HEK293 (cell line): Measurements from ENCODE around the gene PPM1E.

Source experiments
- CTCF ChIA-PET: fragments of 350-600 bp; formaldehyde crosslinking; extraction: SDS; loops from one replicate; lab custom pipeline; 2021; ENCODE audit warnings: antibody characterized with exemption; lab: Yijun Ruan, JAX
- POLR2A ChIA-PET: fragments of 300-600 bp; formaldehyde crosslinking; extraction: SDS; loops from one replicate; lab custom pipeline; 2020; ENCODE audit warnings: antibody characterized with exemption, inconsistent platforms; lab: Yijun Ruan, JAX
- H3K27ac ChIP-seq: fragments of 200-500 bp; sonication (Bioruptor generic); 2 replicates; pipeline ENCODE4 v1.5.1; 2014; ENCODE audit warnings: low read depth, low read length, control low read depth, inconsistent platforms; ENCODE audit errors: extremely low read depth
- H3K36me3 ChIP-seq, 2 experiments: fragments of 200-500 bp in 1 of 2; sonication (Bioruptor generic) in 1 of 2; 1 replicate in 1 of 2; 2 replicates in 1 of 2; pipeline ENCODE4 v1.5.1; 2014 to 2017; ENCODE audit warnings: inconsistent platforms in 2 of 2, low read length in 2 of 2; ENCODE audit not compliant: control insufficient read depth in 2 of 2, insufficient read depth in 1 of 2
- H3K4me1 ChIP-seq: fragments of 200-500 bp; sonication (Bioruptor generic); 2 replicates; pipeline ENCODE4 v1.5.1; 2014; ENCODE audit warnings: mild to moderate bottlenecking, low read length, inconsistent platforms; ENCODE audit not compliant: control insufficient read depth, insufficient read depth
- H3K4me3 ChIP-seq: 2 replicates; pipeline ENCODE4 v1.5.1; 2011; ENCODE audit warnings: low read depth, mild to moderate bottlenecking, control low read depth, low read length, moderate library complexity
- H3K9me3 ChIP-seq: fragments of 200-500 bp; sonication (Bioruptor generic); 2 replicates; pipeline ENCODE4 v1.5.1; 2014; ENCODE audit warnings: low read depth, low read length, inconsistent platforms; ENCODE audit not compliant: control insufficient read depth, insufficient read depth
- CTCF ChIP-seq: fragments of 450-650 bp; formaldehyde crosslinking; IDR thresholded peaks from 2 replicates; pipeline ENCODE4 v1.5.1; 2016; ENCODE audit warnings: missing biosample characterization, missing genetic modification characterization
- EGR2 ChIP-seq: fragments of 450-650 bp; formaldehyde crosslinking; IDR thresholded peaks from 2 replicates; pipeline ENCODE4 v1.5.1; 2016; ENCODE audit warnings: low read depth, missing biosample characterization, missing genetic modification characterization
- INSM2 ChIP-seq: fragments of 450-650 bp; formaldehyde crosslinking; IDR thresholded peaks from 2 replicates; pipeline ENCODE4 v1.5.1; 2016; ENCODE audit warnings: missing biosample characterization, missing genetic modification characterization
- KLF16 ChIP-seq: fragments of 450-650 bp; formaldehyde crosslinking; IDR thresholded peaks from 2 replicates; pipeline ENCODE4 v1.5.1; 2017; ENCODE audit warnings: missing biosample characterization, missing genetic modification characterization
- MZF1 ChIP-seq: fragments of 450-650 bp; formaldehyde crosslinking; IDR thresholded peaks from 2 replicates; pipeline ENCODE4 v1.5.1; 2017; ENCODE audit warnings: missing biosample characterization, missing genetic modification characterization, borderline replicate concordance
- PRDM1 ChIP-seq: fragments of 450-650 bp; formaldehyde crosslinking; IDR thresholded peaks from 2 replicates; pipeline ENCODE4; 2016; ENCODE audit warnings: missing biosample characterization, missing genetic modification characterization
- PRDM4 ChIP-seq: fragments of 450-650 bp; formaldehyde crosslinking; IDR thresholded peaks from 2 replicates; pipeline ENCODE4 v1.5.1; 2017; ENCODE audit warnings: missing biosample characterization, missing genetic modification characterization
- ZBTB17 ChIP-seq: fragments of 450-650 bp; formaldehyde crosslinking; IDR thresholded peaks from 2 replicates; pipeline ENCODE4 v1.5.1; 2016; ENCODE audit warnings: missing biosample characterization, missing genetic modification characterization
- ZBTB44 ChIP-seq: fragments of 450-650 bp; IDR thresholded peaks from 2 replicates; pipeline ENCODE4 v1.5.1; 2018; ENCODE audit warnings: missing biosample characterization, mild to moderate bottlenecking, missing genetic modification characterization
- ZNF214 ChIP-seq: fragments of 450-650 bp; formaldehyde crosslinking; IDR thresholded peaks from 2 replicates; pipeline ENCODE4 v1.5.1; 2017; ENCODE audit warnings: missing biosample characterization, mild to moderate bottlenecking, missing genetic modification characterization, borderline replicate concordance
- ZNF280D ChIP-seq: fragments of 450-650 bp; formaldehyde crosslinking; IDR thresholded peaks from 2 replicates; pipeline ENCODE4 v1.5.1; 2016; ENCODE audit warnings: missing biosample characterization, missing genetic modification characterization
- ZNF302 ChIP-seq: fragments of 450-650 bp; formaldehyde crosslinking; IDR thresholded peaks from 2 replicates; pipeline ENCODE4 v1.5.1; 2016; ENCODE audit warnings: missing biosample characterization, missing genetic modification characterization, low read depth
- ZNF324 ChIP-seq: fragments of 450-650 bp; formaldehyde crosslinking; IDR thresholded peaks from 2 replicates; pipeline ENCODE4 v1.5.1; 2016; ENCODE audit warnings: missing biosample characterization, missing genetic modification characterization
- ZNF529 ChIP-seq: fragments of 450-650 bp; formaldehyde crosslinking; IDR thresholded peaks from 2 replicates; pipeline ENCODE4 v1.5.1; 2017; ENCODE audit warnings: missing genetic modification characterization, missing biosample characterization; ENCODE audit not compliant: insufficient replicate concordance
- ZNF629 ChIP-seq: fragments of 450-650 bp; formaldehyde crosslinking; IDR thresholded peaks from 2 replicates; pipeline ENCODE4 v1.5.1; 2017; ENCODE audit warnings: missing biosample characterization, missing genetic modification characterization
- ZNF707 ChIP-seq: fragments of 450-650 bp; formaldehyde crosslinking; IDR thresholded peaks from 2 replicates; pipeline ENCODE4 v1.5.1; 2016; ENCODE audit warnings: missing biosample characterization, missing genetic modification characterization
- ZNF76 ChIP-seq: fragments of 450-650 bp; formaldehyde crosslinking; IDR thresholded peaks from 2 replicates; pipeline ENCODE4; 2016; ENCODE audit warnings: low read depth, missing biosample characterization, missing genetic modification characterization, borderline replicate concordance
- ZNF791 ChIP-seq: fragments of 450-650 bp; formaldehyde crosslinking; IDR thresholded peaks from 2 replicates; pipeline ENCODE4 v1.5.1; 2016; ENCODE audit warnings: missing biosample characterization, missing genetic modification characterization
- ZSCAN30 ChIP-seq: fragments of 450-650 bp; IDR thresholded peaks from 2 replicates; pipeline ENCODE4 v1.5.1; 2018; ENCODE audit warnings: missing biosample characterization, mild to moderate bottlenecking, missing genetic modification characterization, moderate library complexity

The PPM1E gene

GRCh38 chr17:59008737-59009136, 253.1 kb downstream of the PPM1E start:
- TF ChIP-seq ZNF76 (tag by site-specific recombination) (no peak), CTCF (tag by site-specific recombination) (no peak), ZBTB44 (tag by site-specific recombination) (no peak)
- Histone ChIP-seq H3K4me3 (no peak overlapping the region), H3K9me3 (no peaks in the 10 kb centered on the region), H3K36me3 (peaks cover 21 to 43% of the 10 kb centered on the region in 2 experiments; a peak in 2 of 3 replicates), H3K4me1 (peaks cover 2% of the 10 kb centered on the region), H3K27ac (no peak overlapping the region)
- ChIA-PET POLR2A (no interaction called here), CTCF (interaction anchor here (0.7 to 3.0 kb wide), 5 partner anchors 8 to 490 kb away, joined by 3 to 13 read pairs (median 3); no protein-coding TSS in a partner anchor)

- TF ChIP-seq ZSCAN30 (tag by site-specific recombination) (no peak), EGR2 (tag by site-specific recombination) (no peak), PRDM1 (tag by site-specific recombination) (no peak), PRDM4 (tag by site-specific recombination) (no peak), INSM2 (tag by site-specific recombination) (no peak), ZNF791 (tag by site-specific recombination) (no peak), ZNF629 (tag by site-specific recombination) (no peak), ZNF324 (tag by site-specific recombination) (no peak), ZNF302 (no peak), ZBTB17 (no peak), MZF1 (no peak), KLF16 (no peak), ZNF280D (tag by site-specific recombination) (no peak), ZNF529 (tag by site-specific recombination) (no peak), ZNF214 (tag by site-specific recombination) (no peak), ZNF707 (tag by site-specific recombination) (no peak)
- Histone ChIP-seq H3K27ac (no peak overlapping the region), H3K4me1 (peaks cover 13% of the 10 kb centered on the region), H3K9me3 (no peaks in the 10 kb centered on the region), H3K4me3 (no peak overlapping the region), H3K36me3 (peaks cover 23 to 43% of the 10 kb centered on the region in 2 experiments; a peak in 2 of 3 replicates)
- ChIA-PET POLR2A (no interaction called here), CTCF (interaction anchor here (1.2 to 2.2 kb wide), 3 partner anchors 299 to 491 kb away, joined by 4 to 8 read pairs (median 8); no protein-coding TSS in a partner anchor)
Observed at GRCh38 chr17:59010026-59010425, 254.4 kb downstream of the PPM1E start.
